Osteocyte (in vitro differentiated cells): ENCODE data around the gene NR2C1. TPM values are rescaled to one million over a fixed set of nuclear protein-coding genes. Genes with fewer than 3 reads are reported as not detected.
A peak's percentile ranks its signal among the peaks of the same experiment; 100 is the strongest.
"Not testable (repeated sequence)": the region's sequence is repeated elsewhere in the genome, so short reads cannot be mapped to it uniquely, and the experiment has no call there.

Experiments used
- DNase-seq: peaks from one replicate; pipeline ENCODE4 v3.0.0; 2021; ENCODE audit warnings: mixed read lengths; ENCODE audit not compliant: unreplicated experiment; ENCODE audit errors: extremely low spot score
- H3K27ac Mint-ChIP-seq: one replicate; pipeline ENCODE4 v1.8.0; 2021; ENCODE audit warnings: mild to moderate bottlenecking, mixed read lengths; ENCODE audit not compliant: unreplicated experiment
- H3K27me3 Mint-ChIP-seq: one replicate; pipeline ENCODE4 v1.8.0; 2021; ENCODE audit warnings: mixed read lengths; ENCODE audit not compliant: unreplicated experiment
- H3K36me3 Mint-ChIP-seq: one replicate; pipeline ENCODE4 v1.8.0; 2021; ENCODE audit warnings: mixed read lengths; ENCODE audit not compliant: unreplicated experiment
- H3K4me1 Mint-ChIP-seq: one replicate; pipeline ENCODE4 v1.8.0; 2021; ENCODE audit warnings: mixed read lengths; ENCODE audit not compliant: unreplicated experiment
- H3K4me3 Mint-ChIP-seq: one replicate; pipeline ENCODE4 v1.8.0; 2021; ENCODE audit warnings: mild to moderate bottlenecking, moderate library complexity, mixed read lengths; ENCODE audit not compliant: unreplicated experiment
- H3K9me3 Mint-ChIP-seq: one replicate; pipeline ENCODE4 v1.8.0; 2021; ENCODE audit warnings: mixed read lengths; ENCODE audit not compliant: unreplicated experiment
- CTCF ChIP-seq: fragments of 200-600 bp; sonication (generic); IDR thresholded peaks from 2 replicates; pipeline ENCODE4 v1.5.0; 2021; ENCODE audit warnings: antibody characterized with exemption, mild to moderate bottlenecking, moderate library complexity
- total RNA-seq: library from RNA; stranded (reverse); gene quantifications from 2 replicates; pipeline ENCODE4 v1.2.1, GENCODE V29; 2021

NR2C1 gene
- total RNA-seq, 1 donor from 2014 or later: 50.0 TPM

DNA sequence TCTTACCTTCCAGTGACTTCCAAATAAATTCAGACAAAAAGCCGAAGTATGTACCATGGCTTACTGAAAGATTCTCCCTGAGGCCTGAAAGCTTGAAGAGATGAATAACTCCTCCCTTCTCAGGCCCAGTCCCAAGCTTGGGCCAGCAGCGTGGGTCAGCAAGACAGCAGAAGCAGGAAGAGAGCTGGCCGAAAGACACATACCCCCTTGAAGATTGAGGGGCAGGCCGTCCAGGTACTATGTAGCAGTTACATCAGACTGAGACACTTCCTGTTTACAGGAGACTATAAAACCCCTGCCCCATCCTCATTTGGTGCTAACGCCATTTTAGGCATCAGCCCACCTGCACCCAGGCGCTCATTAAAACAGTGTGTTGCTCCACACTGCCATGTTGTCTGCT lies 84.9 kb downstream of the NR2C1 start:
- no peak for TF ChIP-seq CTCF
- H3K27ac Mint-ChIP-seq: no peak overlapping the region
- no peak for DNase-seq
- H3K27me3 Mint-ChIP-seq: no peaks in the 10 kb centered on the region
- no peak overlapping the region for H3K4me3 Mint-ChIP-seq
- peaks cover 13% of the 10 kb centered on the region for H3K36me3 Mint-ChIP-seq
- peaks cover 10% of the 10 kb centered on the region for H3K4me1 Mint-ChIP-seq
- no peaks in the 10 kb centered on the region for H3K9me3 Mint-ChIP-seq

DNA sequence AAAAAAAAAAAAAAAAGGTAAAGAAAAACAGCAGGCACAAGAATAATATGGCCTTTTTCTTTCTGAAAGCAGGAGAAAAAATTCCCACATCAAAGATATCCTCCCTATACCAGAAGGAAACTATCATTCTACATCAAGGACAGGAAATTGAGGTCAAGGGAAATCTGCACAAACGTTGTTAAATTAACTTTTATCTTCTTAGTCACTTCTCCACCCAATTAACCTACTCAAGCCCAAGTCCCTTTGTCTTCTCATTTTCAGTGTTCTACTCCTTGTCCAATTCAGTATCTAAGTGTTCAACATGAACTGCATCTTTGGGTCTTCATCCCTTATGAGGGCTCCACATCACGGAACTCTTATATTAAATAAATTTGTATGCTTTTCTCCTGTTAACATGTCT lies 85.6 kb downstream of the NR2C1 start:
- TF ChIP-seq CTCF: no peak
- Mint-ChIP-seq H3K36me3 (peaks cover 13% of the 10 kb centered on the region), H3K4me3 (no peak overlapping the region), H3K9me3 (no peaks in the 10 kb centered on the region), H3K27me3 (no peaks in the 10 kb centered on the region), H3K27ac (no peak overlapping the region), H3K4me1 (peaks cover 15% of the 10 kb centered on the region)
- no peak for DNase-seq

GRCh38 chr12:94987076-94987669 lies 86.2 kb downstream of the NR2C1 start:
- Mint-ChIP-seq H3K27ac (no peak overlapping the region), H3K36me3 (peaks cover 8% of the 10 kb centered on the region), H3K4me1 (peaks cover 19% of the 10 kb centered on the region), H3K9me3 (no peaks in the 10 kb centered on the region), H3K4me3 (no peak overlapping the region), H3K27me3 (no peaks in the 10 kb centered on the region)
- TF ChIP-seq CTCF: no peak
- no peak for DNase-seq

- not testable (repeated sequence) for DNase-seq, H3K4me3 Mint-ChIP-seq, H3K9me3 Mint-ChIP-seq, H3K27ac Mint-ChIP-seq, H3K27me3 Mint-ChIP-seq
- H3K4me1 Mint-ChIP-seq: peaks cover 21% of the 10 kb centered on the region
- peaks cover 10% of the 10 kb centered on the region for H3K36me3 Mint-ChIP-seq
Observed at GRCh38 chr12:94985099-94985498, 88.3 kb downstream of the NR2C1 start.

DNA sequence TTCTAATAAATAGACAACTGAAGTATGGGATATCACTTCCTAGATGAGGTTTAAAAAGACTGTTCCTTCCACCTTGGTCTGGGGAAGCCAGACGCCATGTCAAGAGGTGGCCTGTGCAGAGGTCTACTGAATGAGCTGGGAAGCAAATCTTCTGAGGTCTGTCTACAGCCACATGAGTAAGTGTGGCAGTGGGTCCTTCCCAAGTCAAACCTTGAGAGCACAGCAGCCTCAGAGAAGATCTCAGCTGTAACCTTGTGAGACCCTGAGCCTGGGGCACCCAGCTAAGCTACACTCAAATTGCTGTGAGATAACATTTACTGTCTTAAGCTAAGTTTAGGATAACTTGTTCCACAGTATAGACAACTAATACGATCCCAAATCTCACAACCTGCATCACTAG lies 90.1 kb downstream of the NR2C1 start:
- Mint-ChIP-seq H3K36me3 (peaks cover 6% of the 10 kb centered on the region), H3K4me1 (peaks cover 21% of the 10 kb centered on the region), H3K9me3 (no peaks in the 10 kb centered on the region), H3K27me3 (no peaks in the 10 kb centered on the region), H3K27ac (peak overlapping the region; percentile 80), H3K4me3 (no peak overlapping the region)
- no peak for DNase-seq
- TF ChIP-seq CTCF: no peak

DNA sequence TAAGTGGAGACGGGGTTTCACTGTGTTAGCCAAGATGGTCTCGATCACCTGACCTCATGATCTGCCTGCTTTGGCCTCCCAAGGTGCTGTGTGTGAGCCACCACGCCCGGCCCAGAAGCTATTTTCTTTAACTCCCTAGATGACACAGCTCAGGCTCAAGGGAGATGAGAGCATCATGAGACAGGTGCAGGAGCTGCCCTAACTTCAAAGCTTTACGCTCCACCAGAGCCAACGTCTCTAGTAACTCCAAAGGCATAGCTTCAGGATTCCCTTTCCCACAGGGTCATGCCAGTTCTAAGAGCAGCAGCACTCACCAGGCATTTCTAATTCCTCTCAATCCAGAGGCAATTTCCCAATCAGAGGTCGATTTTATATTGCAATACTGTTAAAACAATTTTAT lies 91.0 kb downstream of the NR2C1 start:
- peaks cover 21% of the 10 kb centered on the region for H3K4me1 Mint-ChIP-seq
- DNase-seq: no peak
- H3K9me3 Mint-ChIP-seq: no peaks in the 10 kb centered on the region
- peaks cover 6% of the 10 kb centered on the region for H3K36me3 Mint-ChIP-seq
- no peaks in the 10 kb centered on the region for H3K27me3 Mint-ChIP-seq
- no peak overlapping the region for H3K27ac Mint-ChIP-seq
- H3K4me3 Mint-ChIP-seq: no peak overlapping the region
- TF ChIP-seq CTCF: no peak
